GM23248 (cell line): ENCODE results near the gene ATOSA. TPM values are rescaled to one million over a fixed set of nuclear protein-coding genes. Genes with fewer than 3 reads are reported as not detected.

Source experiments
- DNase-seq: peaks from one replicate; pipeline ENCODE4 v3.0.0-alpha.2; 2015
- H2AFZ ChIP-seq: fragments of 200-600 bp; sonication (generic); 2 replicates; pipeline ENCODE4 v1.6.1; 2016; ENCODE audit warnings: antibody characterized with exemption
- H3F3A ChIP-seq: fragments of 200-600 bp; sonication (generic); 2 replicates; pipeline ENCODE4 v1.6.1; 2016; ENCODE audit warnings: mild to moderate bottlenecking, antibody characterized with exemption, mixed run types; ENCODE audit not compliant: insufficient read depth
- H3K27ac ChIP-seq: fragments of 200-600 bp; sonication (generic); 2 replicates; pipeline ENCODE4 v1.5.1; 2016; ENCODE audit warnings: mild to moderate bottlenecking
- H3K27me3 ChIP-seq: fragments of 200-600 bp; sonication (generic); replicated peaks from 2 replicates; pipeline ENCODE4 v1.6.1; 2016; ENCODE audit warnings: mild to moderate bottlenecking; ENCODE audit not compliant: insufficient read depth
- H3K36me3 ChIP-seq: fragments of 200-600 bp; sonication (generic); 2 replicates; pipeline ENCODE4 v1.6.1; 2016; ENCODE audit warnings: low read depth, mild to moderate bottlenecking
- H3K4me1 ChIP-seq: fragments of 200-600 bp; sonication (generic); 2 replicates; pipeline ENCODE4 v1.6.1; 2016; ENCODE audit warnings: mild to moderate bottlenecking; ENCODE audit not compliant: insufficient read depth
- H3K4me2 ChIP-seq: fragments of 200-600 bp; sonication (generic); one replicate; pipeline ENCODE4 v1.6.1; 2016; ENCODE audit warnings: mild to moderate bottlenecking; ENCODE audit not compliant: unreplicated experiment
- H3K4me3 ChIP-seq: fragments of 200-600 bp; sonication (generic); 2 replicates; pipeline ENCODE4 v1.5.1; 2016; ENCODE audit warnings: mild to moderate bottlenecking
- H3K79me2 ChIP-seq: fragments of 200-600 bp; sonication (generic); 2 replicates; pipeline ENCODE4 v1.6.1; 2016; ENCODE audit warnings: mild to moderate bottlenecking; ENCODE audit not compliant: insufficient read depth
- H3K9ac ChIP-seq: fragments of 200-600 bp; sonication (generic); 2 replicates; pipeline ENCODE4 v1.6.1; 2016; ENCODE audit warnings: mild to moderate bottlenecking
- H3K9me2 ChIP-seq: fragments of 200-600 bp; sonication (generic); 2 replicates; pipeline ENCODE4 v1.6.1; 2016; ENCODE audit warnings: mixed run types, mild to moderate bottlenecking, moderate library complexity; ENCODE audit not compliant: insufficient read depth
- H3K9me3 ChIP-seq: fragments of 200-600 bp; sonication (generic); one replicate; pipeline ENCODE4 v1.6.1; 2017; ENCODE audit warnings: low read depth
- H4K20me1 ChIP-seq: fragments of 200-600 bp; sonication (generic); 2 replicates; pipeline ENCODE4 v1.6.0; 2016; ENCODE audit not compliant: insufficient read depth
- EZH2 ChIP-seq: fragments of 200-600 bp; sonication (generic); IDR thresholded peaks from 2 replicates; pipeline ENCODE4 v1.6.1; 2018; ENCODE audit warnings: antibody characterized with exemption, mild to moderate bottlenecking; ENCODE audit not compliant: insufficient read depth, poor library complexity, severe bottlenecking
- EZH2phosphoT487 ChIP-seq: fragments of 200-600 bp; sonication (generic); IDR thresholded peaks from 2 replicates; pipeline ENCODE4 v1.6.1; 2018; ENCODE audit warnings: antibody characterized with exemption, moderate library complexity, mild to moderate bottlenecking, low read depth; ENCODE audit not compliant: insufficient read depth
- WGBS, 2 experiments: methylation state at CpG; one replicate each; pipeline ENCODE4 v1.1.6; 2015 to 2017; ENCODE audit warnings: low lambda C conversion rate in 2 of 2, low coverage in 1 of 2; ENCODE audit errors: missing lambda C conversion rate in 2 of 2; 5-methylcytosine and 5-hydroxymethylcytosine counted together
- in situ Hi-C: fragments of 300-500 bp; cut with MboI; formaldehyde crosslinking; loops from 2 replicates; pipeline ENCODE4 v1.15.0; 2020
- polyA plus RNA-seq: library from polyadenylated mRNA; unstranded; fragments of >200 nt; fragmentation: Nextera tagmentation; extraction: Ambion mirVana; gene quantifications from 2 replicates; pipeline ENCODE4 v1.2.1, GENCODE V29; 2016
- total RNA-seq: library from RNA; depleted of rRNA; stranded (reverse); fragments of >200 nt; shearing (Covaris generic); gene quantifications from 2 replicates; pipeline ENCODE4 v1.2.3, GENCODE V29; 2014; rRNA removed

The ATOSA gene
- total and polyA plus RNA-seq, 2 experiments from 2014 or later, result 6.3 to 11.0 TPM

DNA sequence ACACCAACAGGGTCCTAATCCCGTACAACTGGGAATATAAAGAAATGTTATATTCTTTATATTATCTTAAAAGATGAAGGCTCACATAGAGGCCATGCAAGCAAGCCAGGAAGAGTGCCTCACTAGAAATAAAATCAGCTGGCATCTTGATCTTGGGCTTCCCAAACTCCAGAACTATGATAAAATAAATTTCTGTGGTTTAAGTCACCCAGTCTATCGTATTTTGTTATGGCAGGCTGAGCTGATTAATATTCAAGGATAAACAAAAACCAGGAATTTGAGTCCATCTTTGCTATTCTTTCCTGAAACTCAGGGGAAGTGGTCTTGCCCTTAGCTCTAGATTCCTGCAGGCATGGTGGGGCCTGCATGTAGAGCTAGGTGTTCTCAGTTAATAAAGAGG, 42.7 kb downstream of the ATOSA start:
- no peak overlapping the region for H2AFZ ChIP-seq
- no peaks in the 10 kb centered on the region for H3K79me2 ChIP-seq
- TF ChIP-seq EZH2phosphoT487 (no peak), EZH2 (no peak)
- 74 to 80% methylated on average over 2 of the region's 2 CpGs for WGBS, 2 experiments
- H3K4me1 ChIP-seq, result no peaks in the 10 kb centered on the region
- no peaks in the 10 kb centered on the region for H3K9me3 ChIP-seq
- H4K20me1 ChIP-seq, result no peaks in the 10 kb centered on the region
- H3K9ac ChIP-seq, result no peak overlapping the region
- in situ Hi-C loops, result no loop called here
- H3K27me3 ChIP-seq, result no peaks in the 10 kb centered on the region
- no peak overlapping the region for H3K27ac ChIP-seq
- H3K4me3 ChIP-seq, result no peak overlapping the region
- DNase-seq, result no peak
- H3K36me3 ChIP-seq, result 0 out of 2 replicates have a peak, but pooled peaks cover 5% of the 10 kb centered on the region
- H3F3A ChIP-seq, result no peaks in the 10 kb centered on the region
- no peak overlapping the region for H3K4me2 ChIP-seq
- no peaks in the 10 kb centered on the region for H3K9me2 ChIP-seq

DNA sequence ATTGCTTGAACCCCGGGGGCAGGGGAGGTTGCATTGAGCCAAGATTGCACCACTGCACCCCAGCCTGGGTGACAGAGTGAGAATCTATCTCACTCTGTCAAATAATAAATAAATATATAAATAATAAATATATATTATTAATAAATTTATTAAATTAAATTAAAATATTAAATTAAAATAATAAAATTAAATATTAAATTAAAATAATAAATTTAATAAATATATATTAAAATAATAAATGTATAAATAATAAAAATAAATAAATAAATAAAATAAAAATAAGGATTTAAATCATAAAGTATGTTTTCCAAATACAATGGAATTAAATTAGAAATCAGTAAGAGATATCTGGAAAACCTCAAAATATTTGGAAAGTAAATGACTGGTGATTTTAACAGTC, 43.3 kb downstream of the ATOSA start:
- no peaks in the 10 kb centered on the region for H3K79me2 ChIP-seq
- H3K9me3 ChIP-seq, result no peaks in the 10 kb centered on the region
- TF ChIP-seq EZH2phosphoT487 (no peak), EZH2 (no peak)
- no peak overlapping the region for H3K27ac ChIP-seq
- no peak overlapping the region for H3K4me2 ChIP-seq
- no peaks in the 10 kb centered on the region for H4K20me1 ChIP-seq
- in situ Hi-C loops, result no loop called here
- H3F3A ChIP-seq, result no peaks in the 10 kb centered on the region
- H3K9ac ChIP-seq, result no peak overlapping the region
- no peak overlapping the region for H3K4me3 ChIP-seq
- no peaks in the 10 kb centered on the region for H3K4me1 ChIP-seq
- 87 to 100% methylated on average over 1 of the region's 1 CpG for WGBS, 2 experiments
- no peaks in the 10 kb centered on the region for H3K9me2 ChIP-seq
- H2AFZ ChIP-seq, result no peak overlapping the region
- H3K27me3 ChIP-seq, result no peaks in the 10 kb centered on the region
- 0 out of 2 replicates have a peak, but pooled peaks cover 5% of the 10 kb centered on the region for H3K36me3 ChIP-seq
- DNase-seq, result no peak

Other genes with a start within 250 kb of the ATOSA start
- gene MYO5A, start 150.5 kb downstream of the ATOSA start, total RNA-seq, result 30.6 and 33.3 TPM in 2 replicates
- gene MYO5A, start 150.5 kb downstream of the ATOSA start, polyA plus RNA-seq, result 12.1 and 14.0 TPM in 2 replicates
- 89.1 and 122 TPM in 2 replicates for gene ARPP19, start 110.4 kb downstream of the ATOSA start, total RNA-seq
- gene ARPP19, start 110.4 kb downstream of the ATOSA start, polyA plus RNA-seq, result 68.9 and 70.0 TPM in 2 replicates
- not detected in 2 replicates for gene ONECUT1, start 110.9 kb upstream of the ATOSA start, total RNA-seq
- not detected in 2 replicates for gene ONECUT1, start 110.9 kb upstream of the ATOSA start, polyA plus RNA-seq